ENCODE measurements around the gene SLC5A11. TPM values are rescaled to one million over a fixed set of nuclear protein-coding genes. Genes with fewer than 3 reads are reported as not detected.

Gene SLC5A11
- total and polyA plus RNA-seq, 7 donors = 0.05 to 0.24 (median 0.16) TPM; not detected in 3

GRCh38 chr16:24825696-24826095, 20.1 kb upstream of the SLC5A11 start:
- Histone ChIP-seq H3K27me3 (ENCODE audit: insufficient read depth in 3 of 3, low read length in 2 of 3) (no peaks in the 10 kb centered on the region), H3K36me3 (ENCODE audit: insufficient read depth in 1 of 2, low read depth in 1 of 2) (peaks cover 3 to 88% of the 10 kb centered on the region in 2 donors), H3K9me3 (no peaks in the 10 kb centered on the region), H3K27ac (no peak overlapping the region), H3K4me3 (no peak overlapping the region), H3K4me1 (no peaks in the 10 kb centered on the region)
- TF ChIP-seq CTCF (IDR thresholded peaks at IDR 0.05) = no peak
- 79 to 84% (median 81%) methylated on average over 10 of the region's 10 CpGs for WGBS, 3 donors
- ATAC-seq = peak in 1 of 4 donors; percentile 17
- DNase-seq = no peak
- intact Hi-C loops (cut with DNase I) = no loop called here

- H3K36me3 ChIP-seq (ENCODE audit: insufficient read depth in 1 of 2, low read depth in 1 of 2) = peaks cover 3 to 83% of the 10 kb centered on the region in 2 donors
- no peak overlapping the region for H3K4me3 ChIP-seq
- intact Hi-C loops (cut with DNase I) = no loop called here
- H3K4me1 ChIP-seq = no peaks in the 10 kb centered on the region
- H3K27me3 ChIP-seq (ENCODE audit: insufficient read depth in 3 of 3, low read length in 2 of 3) = no peaks in the 10 kb centered on the region
- DNase-seq (no peak), ATAC-seq (no peak)
- no peak for TF ChIP-seq CTCF (IDR thresholded peaks at IDR 0.05)
- no peaks in the 10 kb centered on the region for H3K9me3 ChIP-seq
- no peak overlapping the region for H3K27ac ChIP-seq
- WGBS, 3 donors = 64 to 75% (median 64%) methylated on average over 12 of the region's 12 CpGs
These were observed 19.6 kb upstream of the SLC5A11 start for GRCh38 chr16:24826096-24826690.

- Histone ChIP-seq H3K4me1 (no peaks in the 10 kb centered on the region), H3K9me3 (no peaks in the 10 kb centered on the region), H3K4me3 (no peak overlapping the region), H3K36me3 (ENCODE audit: insufficient read depth in 1 of 2, low read depth in 1 of 2) (peaks cover 0 to 75% of the 10 kb centered on the region in 2 donors), H3K27ac (no peak overlapping the region), H3K27me3 (ENCODE audit: insufficient read depth in 3 of 3, low read length in 2 of 3) (no peaks in the 10 kb centered on the region)
- DNase-seq (no peak), ATAC-seq (no peak)
- intact Hi-C loops (cut with DNase I) = no loop called here
- 84 to 90% (median 86%) methylated on average over 9 of the region's 9 CpGs for WGBS, 3 donors
- TF ChIP-seq CTCF (IDR thresholded peaks at IDR 0.05) = no peak
These were observed 18.8 kb upstream of the SLC5A11 start for GRCh38 chr16:24826817-24827566.

GRCh38 chr16:24829153-24829552, 16.6 kb upstream of the SLC5A11 start:
- 62 to 64% (median 64%) methylated on average over 5 of the region's 5 CpGs for WGBS, 3 donors
- Histone ChIP-seq H3K4me3 (no peak overlapping the region), H3K36me3 (ENCODE audit: insufficient read depth in 1 of 2, low read depth in 1 of 2) (peaks cover 0 to 54% of the 10 kb centered on the region in 2 donors), H3K9me3 (no peaks in the 10 kb centered on the region), H3K4me1 (no peaks in the 10 kb centered on the region), H3K27ac (no peak overlapping the region), H3K27me3 (ENCODE audit: insufficient read depth in 3 of 3, low read length in 2 of 3) (no peaks in the 10 kb centered on the region)
- ATAC-seq (no peak), DNase-seq (no peak)
- no peak for TF ChIP-seq CTCF (IDR thresholded peaks at IDR 0.05)
- intact Hi-C loops (cut with DNase I) = no loop called here
